DMS153 (cell line): Measurements from ENCODE around the gene KCNT1.

Experiments
- DNase-seq: peaks from one replicate; lab custom pipeline; 2025; lab: John Stamatoyannopoulos, UW

Gene KCNT1

GRCh38 chr9:135780626-135781025 is 78.6 kb downstream of the KCNT1 start:
- DNase-seq = no peak

- DNase-seq = no peak
Measured at GRCh38 chr9:135782946-135783345, 81.0 kb downstream of the KCNT1 start.

GRCh38 chr9:135783540-135784245 is 81.7 kb downstream of the KCNT1 start:
- no peak for DNase-seq

- DNase-seq = no peak
Measured at GRCh38 chr9:135785013-135785575, 83.1 kb downstream of the KCNT1 start.

GRCh38 chr9:135786146-135786690 is 84.2 kb downstream of the KCNT1 start:
- DNase-seq = no peak

- no peak for DNase-seq
Measured at GRCh38 chr9:135787317-135787716, 85.3 kb downstream of the KCNT1 start.

- no peak for DNase-seq
Measured at GRCh38 chr9:135787776-135788575, 86.0 kb downstream of the KCNT1 start.

GRCh38 chr9:135788576-135789300 is 86.8 kb downstream of the KCNT1 start:
- no peak for DNase-seq

- no peak for DNase-seq
Measured at GRCh38 chr9:135789838-135790291, 87.9 kb downstream of the KCNT1 start.

GRCh38 chr9:135790356-135790755 is 88.4 kb downstream of the KCNT1 start:
- no peak for DNase-seq

- no peak for DNase-seq
Measured at GRCh38 chr9:135790850-135791249, 88.9 kb downstream of the KCNT1 start.

- DNase-seq = no peak
Measured at GRCh38 chr9:135791431-135792267, 89.7 kb downstream of the KCNT1 start.

GRCh38 chr9:135792268-135793128 is 90.5 kb downstream of the KCNT1 start:
- DNase-seq = no peak

- no peak for DNase-seq
Measured at GRCh38 chr9:135793221-135794056, 91.5 kb downstream of the KCNT1 start.

- no peak for DNase-seq
Measured at GRCh38 chr9:135794057-135794335, 92.0 kb downstream of the KCNT1 start.

GRCh38 chr9:135794361-135794885 is 92.4 kb downstream of the KCNT1 start:
- DNase-seq = no peak

- DNase-seq = no peak
Measured at GRCh38 chr9:135795391-135795790, 93.4 kb downstream of the KCNT1 start.

- no peak for DNase-seq
Measured at GRCh38 chr9:135796784-135797485, 95.0 kb downstream of the KCNT1 start.
